Heart right ventricle (tissue), 16 donors: ENCODE results near the gene PDE3A. TPM values are rescaled to one million over a fixed set of nuclear protein-coding genes. Genes with fewer than 3 reads are reported as not detected.

Source experiments
- ATAC-seq, 8 donors: fragments of 200-7000 bp; cut with Tn5 transposase; one replicate each; pipeline ENCODE4 v1.9.1; 2020; ENCODE audit warnings: mild to moderate bottlenecking in 8 of 8, moderate library complexity in 8 of 8, moderate number of reproducible peaks in 1 of 8
- DNase-seq, 2 donors: peaks; one replicate each; pipeline ENCODE4 v3.0.0-alpha.2; 2020
- H3K27ac ChIP-seq, 10 donors: fragments of 200-600 bp; sonication (generic) in 2 of 10; one replicate each; pipeline versions ENCODE4 v1.5.0 to v1.8.0; 2020 to 2022; ENCODE audit warnings: mild to moderate bottlenecking in 3 of 10
- H3K27me3 ChIP-seq, 7 donors: fragments of 200-600 bp; one replicate each; pipeline ENCODE4 v1.8.0; 2021 to 2022; ENCODE audit warnings: mild to moderate bottlenecking in 2 of 7
- H3K36me3 ChIP-seq, 9 donors: fragments of 200-600 bp; sonication (generic) in 1 of 9; one replicate each; pipeline versions ENCODE4 v1.5.0 to v1.8.0; 2020 to 2022; ENCODE audit warnings: mild to moderate bottlenecking in 2 of 9
- H3K4me1 ChIP-seq, 9 donors: fragments of 200-600 bp; sonication (generic) in 1 of 9; one replicate each; pipeline versions ENCODE4 v1.5.0 to v1.8.0; 2020 to 2022; ENCODE audit warnings: mild to moderate bottlenecking in 4 of 9
- H3K4me3 ChIP-seq, 10 donors: fragments of 200-600 bp; sonication (generic) in 2 of 10; one replicate each; pipeline versions ENCODE4 v1.5.0 to v1.8.0; 2020 to 2022; ENCODE audit warnings: mild to moderate bottlenecking in 7 of 10, moderate library complexity in 2 of 10
- H3K9me3 ChIP-seq, 11 donors: fragments of 200-600 bp in 10 of 11; sonication (generic) in 2 of 11; one replicate each; pipeline versions ENCODE4 v1.5.0 to v1.8.0; 2013 to 2022; ENCODE audit warnings: mild to moderate bottlenecking in 2 of 11, control low read depth in 1 of 11, moderate library complexity in 1 of 11
- CTCF ChIP-seq, 9 donors: fragments of 200-600 bp; sonication (generic) in 2 of 9; IDR thresholded peaks; one replicate each; pipeline versions ENCODE4 v1.5.0 to v1.8.0; 2021 to 2022; ENCODE audit warnings: antibody characterized with exemption in 9 of 9, mild to moderate bottlenecking in 5 of 9, moderate library complexity in 1 of 9
- WGBS, 2 donors: extraction: QIAGEN DNeasy Blood & Tissue Kit; methylation state at CpG; one replicate each; pipeline ENCODE4 v1.1.7; 2013; ENCODE audit warnings: inconsistent platforms in 1 of 2; 5-methylcytosine and 5-hydroxymethylcytosine counted together
- intact Hi-C, 10 donors: fragments of 100-400 bp; cut with DNase I; formaldehyde crosslinking; loops; one replicate each; pipeline versions ENCODE4 v1.11.1 to v1.14.2; 2022
- polyA plus RNA-seq, 2 donors: library from polyadenylated mRNA; stranded (reverse); fragments of 200-250 nt; gene quantifications; one replicate each; pipeline ENCODE4 v1.2.3, GENCODE V29; 2013
- total RNA-seq, 10 donors: library from RNA; stranded (reverse); fragmentation: NEBNext Ultra II Directional in 3 of 10; extraction: Animal tissue kit (Norgen Biotek cat#: 25700) in 3 of 10; gene quantifications; one replicate each; pipeline versions ENCODE4 v1.2.1 to v1.2.4, GENCODE V29; 2021 to 2023
- donor health status: Arrhythmogenic right ventricular cardiomyopathy.
- donor health status: ischemic (EF 13 %, LVEDD 7.1; RV severe dilation, severe dysfunction).
- donor health status: healthy with polysubstance abuse.
- donor health status: DM: no; HTN: yes; CAD: no.
- donor health status: DM: no; HTN: no; CAD: no.
- donor health status: ischemic (EF 25% LVEDD 6.9; RV normal size, moderate dysfunction).
- donor health status: ischemic (EF 25% LVEDD 5.7; RV mildly dilated, moderate dysfunction).
- donor health status: healthy.
- donor health status: DM: yes; HTN: yes; CAD: no.
- donor health status: Ischemic cardiomyopathy.
- donor health status: ischemic (EF 35%, LVEDD 5.7; RV mildly dilated, moderate dysfunction).
- donor health status: nonischemic (EF 11% LVEDD 7.7; RV severe dilation, severe dysfunction).
- donor health status: DM: yes; HTN: yes; CAD: no.
- donor health status: PGD.
- donor health status: ischemic (EF 29% LVEDD 5.4; RV normal size, mild dysfunction).
- donor health status: nonischemic (EF 23%, LVEDD 6.1; RV moderate dilation, normal function).

PDE3A gene
- total and polyA plus RNA-seq, 12 donors, result 18.8 to 362 (median 209) TPM

- Histone ChIP-seq H3K9me3 (no peaks in the 10 kb centered on the region), H3K4me3 (no peak overlapping the region), H3K27ac (no peak overlapping the region), H3K4me1 (peaks cover 0 to 66% (median 24%) of the 10 kb centered on the region in 9 donors), H3K27me3 (no peaks in the 10 kb centered on the region), H3K36me3 (no peaks in the 10 kb centered on the region)
- 63 to 66% methylated on average over 1 of the region's 1 CpG for WGBS, 2 donors
- intact Hi-C loops, result no loop called here
- TF ChIP-seq CTCF (IDR thresholded peaks at IDR 0.05), result no peak
- ATAC-seq (no peak), DNase-seq (no peak)
Observed at GRCh38 chr12:20493934-20494333, 125.6 kb downstream of the PDE3A start.

GRCh38 chr12:20494851-20495250 is 126.5 kb downstream of the PDE3A start:
- H3K4me1 ChIP-seq, result peaks cover 0 to 62% (median 24%) of the 10 kb centered on the region in 9 donors

GRCh38 chr12:20495997-20496396 is 127.7 kb downstream of the PDE3A start:
- no peaks in the 10 kb centered on the region for H3K9me3 ChIP-seq
- DNase-seq (no peak), ATAC-seq (no peak)
- no peaks in the 10 kb centered on the region for H3K27me3 ChIP-seq
- no peak overlapping the region for H3K4me3 ChIP-seq
- intact Hi-C loops, result no loop called here
- 85 to 92% methylated on average over 1 of the region's 1 CpG for WGBS, 2 donors
- H3K27ac ChIP-seq, result no peak overlapping the region
- H3K36me3 ChIP-seq, result no peaks in the 10 kb centered on the region
- H3K4me1 ChIP-seq, result peaks cover 0 to 62% (median 24%) of the 10 kb centered on the region in 9 donors
- no peak for TF ChIP-seq CTCF (IDR thresholded peaks at IDR 0.05)

More at GRCh38 chr12:20494851-20495250, 126.5 kb downstream of the PDE3A start:
- WGBS, 2 donors, result 67 to 70% methylated on average over 2 of the region's 2 CpGs
- TF ChIP-seq CTCF (IDR thresholded peaks at IDR 0.05), result no peak
- intact Hi-C loops, result no loop called here
- no peak for ATAC-seq
- no peak for DNase-seq
- no peaks in the 10 kb centered on the region for H3K9me3 ChIP-seq
- H3K36me3 ChIP-seq, result no peaks in the 10 kb centered on the region
- H3K27ac ChIP-seq, result no peak overlapping the region
- H3K4me3 ChIP-seq, result no peak overlapping the region
- H3K27me3 ChIP-seq, result no peaks in the 10 kb centered on the region

GRCh38 chr12:20497707-20498106 is 129.4 kb downstream of the PDE3A start:
- ATAC-seq, result no peak
- no peaks in the 10 kb centered on the region for H3K27me3 ChIP-seq
- no peak for DNase-seq
- intact Hi-C loops, result no loop called here
- 54 to 73% methylated on average over 3 of the region's 3 CpGs for WGBS, 2 donors
- no peak overlapping the region for H3K4me3 ChIP-seq
- no peak for TF ChIP-seq CTCF (IDR thresholded peaks at IDR 0.05)
- H3K36me3 ChIP-seq, result no peaks in the 10 kb centered on the region
- H3K4me1 ChIP-seq, result peaks cover 0 to 63% (median 16%) of the 10 kb centered on the region in 9 donors
- H3K9me3 ChIP-seq, result no peaks in the 10 kb centered on the region
- H3K27ac ChIP-seq, result no peak overlapping the region
